Measurements from ENCODE around the gene CES4A. TPM values are rescaled to one million over a fixed set of nuclear protein-coding genes. Genes with fewer than 3 reads are reported as not detected.
"Not testable (repeated sequence)": the region's sequence is repeated elsewhere in the genome, so short reads cannot be mapped to it uniquely, and the experiment has no call there.

CES4A gene
- polyA plus RNA-seq, 4 donors = 4.8 to 26.3 (median 10.5) TPM

GRCh38 chr16:66984892-66985311 lies 3.5 kb upstream of the CES4A start:
- H3K4me3 ChIP-seq (ENCODE audit: low read depth in 1 of 3, low read length in 3 of 3) = no peak overlapping the region
- FAIRE-seq (no peak), DNase-seq (no peak)
- no peaks in the 10 kb centered on the region for H3K4me1 ChIP-seq (ENCODE audit: control insufficient read depth in 3 of 3, insufficient read depth in 2 of 3, low read depth in 1 of 3, low read length in 2 of 3)
- H3K36me3 ChIP-seq (ENCODE audit: control insufficient read depth in 3 of 3, insufficient read depth in 2 of 3, low read depth in 1 of 3, low read length in 3 of 3) = no peaks in the 10 kb centered on the region
- 72 to 91% (median 79%) methylated on average over 4 of the region's 4 CpGs for WGBS, 3 donors
- H3K27ac ChIP-seq (ENCODE audit: low read depth in 1 of 3, low read length in 2 of 3) = no peak overlapping the region
- no peaks in the 10 kb centered on the region for H3K9me3 ChIP-seq (ENCODE audit: control insufficient read depth in 2 of 2, insufficient read depth in 1 of 2, low read depth in 1 of 2, low read length in 1 of 2)
- H3K27me3 ChIP-seq (ENCODE audit: control insufficient read depth in 3 of 3, insufficient read depth in 3 of 3, low read length in 3 of 3) = no peaks in the 10 kb centered on the region

GRCh38 chr16:66986559-66986958 lies 1.8 kb upstream of the CES4A start:
- H3K27me3 ChIP-seq (ENCODE audit: control insufficient read depth in 3 of 3, insufficient read depth in 3 of 3, low read length in 3 of 3) = no peaks in the 10 kb centered on the region
- no peak overlapping the region for H3K4me3 ChIP-seq (ENCODE audit: low read depth in 1 of 3, low read length in 3 of 3)
- WGBS, 3 donors = 94 to 97% (median 95%) methylated on average over 6 of the region's 6 CpGs
- H3K36me3 ChIP-seq (ENCODE audit: control insufficient read depth in 3 of 3, insufficient read depth in 2 of 3, low read depth in 1 of 3, low read length in 3 of 3) = no peaks in the 10 kb centered on the region
- no peak overlapping the region for H3K27ac ChIP-seq (ENCODE audit: low read depth in 1 of 3, low read length in 2 of 3)
- DNase-seq (no peak), FAIRE-seq (no peak)
- no peaks in the 10 kb centered on the region for H3K9me3 ChIP-seq (ENCODE audit: control insufficient read depth in 2 of 2, insufficient read depth in 1 of 2, low read depth in 1 of 2, low read length in 1 of 2)
- no peaks in the 10 kb centered on the region for H3K4me1 ChIP-seq (ENCODE audit: control insufficient read depth in 3 of 3, insufficient read depth in 2 of 3, low read depth in 1 of 3, low read length in 2 of 3)

- H3K4me3 ChIP-seq (ENCODE audit: low read depth in 1 of 3, low read length in 3 of 3) = no peak overlapping the region
- no peak for DNase-seq
- H3K4me1 ChIP-seq (ENCODE audit: control insufficient read depth in 3 of 3, insufficient read depth in 2 of 3, low read depth in 1 of 3, low read length in 2 of 3) = peaks cover 0 to 4% (median 0%) of the 10 kb centered on the region in 3 donors
- no peaks in the 10 kb centered on the region for H3K27me3 ChIP-seq (ENCODE audit: control insufficient read depth in 3 of 3, insufficient read depth in 3 of 3, low read length in 3 of 3)
- no peaks in the 10 kb centered on the region for H3K9me3 ChIP-seq (ENCODE audit: control insufficient read depth in 2 of 2, insufficient read depth in 1 of 2, low read depth in 1 of 2, low read length in 1 of 2)
- H3K27ac ChIP-seq (ENCODE audit: low read depth in 1 of 3, low read length in 2 of 3) = no peak overlapping the region
- WGBS, 3 donors = 83 to 89% (median 85%) methylated on average over 2 of the region's 2 CpGs
- no peak for FAIRE-seq
- H3K36me3 ChIP-seq (ENCODE audit: control insufficient read depth in 3 of 3, insufficient read depth in 2 of 3, low read depth in 1 of 3, low read length in 3 of 3) = no peaks in the 10 kb centered on the region
Observed at GRCh38 chr16:66991545-66992077, 3.2 kb downstream of the CES4A start.

GRCh38 chr16:66993558-66993957 lies 5.2 kb downstream of the CES4A start:
- H3K4me1 ChIP-seq (ENCODE audit: control insufficient read depth in 3 of 3, insufficient read depth in 2 of 3, low read depth in 1 of 3, low read length in 2 of 3); H3K9me3 ChIP-seq (ENCODE audit: control insufficient read depth in 2 of 2, insufficient read depth in 1 of 2, low read depth in 1 of 2, low read length in 1 of 2); H3K4me3 ChIP-seq (ENCODE audit: low read depth in 1 of 3, low read length in 3 of 3); H3K36me3 ChIP-seq (ENCODE audit: control insufficient read depth in 3 of 3, insufficient read depth in 2 of 3, low read depth in 1 of 3, low read length in 3 of 3); H3K27me3 ChIP-seq (ENCODE audit: control insufficient read depth in 3 of 3, insufficient read depth in 3 of 3, low read length in 3 of 3); H3K27ac ChIP-seq (ENCODE audit: low read depth in 1 of 3, low read length in 2 of 3); DNase-seq; FAIRE-seq: not testable (repeated sequence)
- WGBS, 3 donors = 88 to 97% (median 95%) methylated on average over 11 to 12 of the region's 12 CpGs

GRCh38 chr16:66996324-66996982 lies 8.1 kb downstream of the CES4A start:
- Histone ChIP-seq H3K27ac (ENCODE audit: low read depth in 1 of 3, low read length in 2 of 3) (no peak overlapping the region), H3K9me3 (ENCODE audit: control insufficient read depth in 2 of 2, insufficient read depth in 1 of 2, low read depth in 1 of 2, low read length in 1 of 2) (no peaks in the 10 kb centered on the region), H3K27me3 (ENCODE audit: control insufficient read depth in 3 of 3, insufficient read depth in 3 of 3, low read length in 3 of 3) (no peaks in the 10 kb centered on the region), H3K4me3 (ENCODE audit: low read depth in 1 of 3, low read length in 3 of 3) (no peak overlapping the region), H3K36me3 (ENCODE audit: control insufficient read depth in 3 of 3, insufficient read depth in 2 of 3, low read depth in 1 of 3, low read length in 3 of 3) (peaks cover 0 to 1% (median 0%) of the 10 kb centered on the region in 3 donors), H3K4me1 (ENCODE audit: control insufficient read depth in 3 of 3, insufficient read depth in 2 of 3, low read depth in 1 of 3, low read length in 2 of 3) (peaks cover 0 to 9% (median 0%) of the 10 kb centered on the region in 3 donors)
- WGBS, 3 donors = 33 to 48% (median 40%) methylated on average over 6 of the region's 6 CpGs
- FAIRE-seq = no peak
- DNase-seq = peak in 1 of 2 donors; percentile 74

- FAIRE-seq (no peak), DNase-seq (no peak)
- Histone ChIP-seq H3K27me3 (ENCODE audit: control insufficient read depth in 3 of 3, insufficient read depth in 3 of 3, low read length in 3 of 3) (no peaks in the 10 kb centered on the region), H3K4me1 (ENCODE audit: control insufficient read depth in 3 of 3, insufficient read depth in 2 of 3, low read depth in 1 of 3, low read length in 2 of 3) (peaks cover 0 to 9% (median 0%) of the 10 kb centered on the region in 3 donors), H3K9me3 (ENCODE audit: control insufficient read depth in 2 of 2, insufficient read depth in 1 of 2, low read depth in 1 of 2, low read length in 1 of 2) (no peaks in the 10 kb centered on the region), H3K4me3 (ENCODE audit: low read depth in 1 of 3, low read length in 3 of 3) (no peak overlapping the region), H3K36me3 (ENCODE audit: control insufficient read depth in 3 of 3, insufficient read depth in 2 of 3, low read depth in 1 of 3, low read length in 3 of 3) (peaks cover 0 to 4% (median 0%) of the 10 kb centered on the region in 3 donors), H3K27ac (ENCODE audit: low read depth in 1 of 3, low read length in 2 of 3) (no peak overlapping the region)
- 74 to 85% (median 79%) methylated on average over 3 of the region's 3 CpGs for WGBS, 3 donors
Observed at GRCh38 chr16:66996983-66997358, 8.6 kb downstream of the CES4A start.

- Histone ChIP-seq H3K27me3 (ENCODE audit: control insufficient read depth in 3 of 3, insufficient read depth in 3 of 3, low read length in 3 of 3) (no peaks in the 10 kb centered on the region), H3K9me3 (ENCODE audit: control insufficient read depth in 2 of 2, insufficient read depth in 1 of 2, low read depth in 1 of 2, low read length in 1 of 2) (no peaks in the 10 kb centered on the region), H3K36me3 (ENCODE audit: control insufficient read depth in 3 of 3, insufficient read depth in 2 of 3, low read depth in 1 of 3, low read length in 3 of 3) (peaks cover 0 to 37% (median 0%) of the 10 kb centered on the region in 3 donors), H3K4me1 (ENCODE audit: control insufficient read depth in 3 of 3, insufficient read depth in 2 of 3, low read depth in 1 of 3, low read length in 2 of 3) (peaks cover 0 to 9% (median 0%) of the 10 kb centered on the region in 3 donors), H3K27ac (ENCODE audit: low read depth in 1 of 3, low read length in 2 of 3) (peak overlapping the region in 1 of 3 donors; percentile 53), H3K4me3 (ENCODE audit: low read depth in 1 of 3, low read length in 3 of 3) (peak overlapping the region; percentile 47 to 57 (median 57))
- DNase-seq = peak; percentile 56 to 77
- 5 to 7% (median 5%) methylated on average over 65 to 87 of the region's 89 CpGs for WGBS, 3 donors
- no peak for FAIRE-seq
Observed at GRCh38 chr16:67000384-67001351, 12.3 kb downstream of the CES4A start.

GRCh38 chr16:67001726-67002125 lies 13.3 kb downstream of the CES4A start:
- Histone ChIP-seq H3K9me3 (ENCODE audit: control insufficient read depth in 2 of 2, insufficient read depth in 1 of 2, low read depth in 1 of 2, low read length in 1 of 2) (no peaks in the 10 kb centered on the region), H3K27me3 (ENCODE audit: control insufficient read depth in 3 of 3, insufficient read depth in 3 of 3, low read length in 3 of 3) (no peaks in the 10 kb centered on the region), H3K27ac (ENCODE audit: low read depth in 1 of 3, low read length in 2 of 3) (no peak overlapping the region), H3K4me1 (ENCODE audit: control insufficient read depth in 3 of 3, insufficient read depth in 2 of 3, low read depth in 1 of 3, low read length in 2 of 3) (peaks cover 0 to 5% (median 0%) of the 10 kb centered on the region in 3 donors), H3K36me3 (ENCODE audit: control insufficient read depth in 3 of 3, insufficient read depth in 2 of 3, low read depth in 1 of 3, low read length in 3 of 3) (peaks cover 0 to 42% (median 0%) of the 10 kb centered on the region in 3 donors), H3K4me3 (ENCODE audit: low read depth in 1 of 3, low read length in 3 of 3) (no peak overlapping the region)
- 89 to 92% (median 91%) methylated on average over 3 of the region's 3 CpGs for WGBS, 3 donors
- no peak for FAIRE-seq
- DNase-seq = no peak
